KMS-11 (cell line): ENCODE results near the gene HOXB3.

Experiments used
- H2AFZ ChIP-seq: fragments of 200-600 bp; sonication (generic); 2 replicates; pipeline ENCODE4 v1.6.1; 2016; ENCODE audit warnings: antibody characterized with exemption, mixed run types, low read depth
- H3K27ac ChIP-seq: fragments of 200-600 bp; sonication (generic); 2 replicates; pipeline ENCODE4 v1.6.1; 2016; ENCODE audit warnings: mild to moderate bottlenecking, mixed run types
- H3K27me3 ChIP-seq: fragments of 200-600 bp; sonication (generic); 2 replicates; pipeline ENCODE4 v1.6.1; 2017; ENCODE audit warnings: mild to moderate bottlenecking, low read depth, mixed run types, moderate library complexity; ENCODE audit not compliant: insufficient read depth
- H3K36me3 ChIP-seq: fragments of 200-600 bp; sonication (generic); 2 replicates; pipeline ENCODE4 v1.6.1; 2017; ENCODE audit warnings: mild to moderate bottlenecking, mixed run types; ENCODE audit not compliant: insufficient read depth
- H3K4me1 ChIP-seq: fragments of 200-600 bp; sonication (generic); 2 replicates; pipeline ENCODE4 v1.6.1; 2016; ENCODE audit warnings: mild to moderate bottlenecking, low read depth, mixed run types; ENCODE audit not compliant: poor library complexity, severe bottlenecking
- H3K4me2 ChIP-seq: fragments of 200-600 bp; sonication (generic); 2 replicates; pipeline ENCODE4 v1.7.0; 2016; ENCODE audit warnings: mild to moderate bottlenecking, mixed run types
- H3K4me3 ChIP-seq: fragments of 200-600 bp; sonication (generic); IDR thresholded peaks from 2 replicates; pipeline ENCODE4 v1.6.1; 2017; ENCODE audit warnings: low read depth, low read length, mixed read lengths; ENCODE audit not compliant: insufficient read depth
- H3K79me2 ChIP-seq: fragments of 200-600 bp; sonication (generic); 2 replicates; pipeline ENCODE4 v1.6.1; 2016; ENCODE audit warnings: low read depth, mixed run types; ENCODE audit not compliant: insufficient read depth
- H3K9ac ChIP-seq: fragments of 200-600 bp; sonication (generic); 2 replicates; pipeline ENCODE4 v1.6.1; 2016; ENCODE audit warnings: mild to moderate bottlenecking, mixed run types
- H4K20me1 ChIP-seq: fragments of 200-600 bp; sonication (generic); 2 replicates; pipeline ENCODE4 v1.6.1; 2016; ENCODE audit warnings: mild to moderate bottlenecking, mixed run types; ENCODE audit not compliant: insufficient read depth
- TF ChIP-seq, protein P1 (sequence below): fragments of 200-600 bp; sonication (generic); conservative IDR thresholded peaks from 2 replicates; pipeline ENCODE4 v1.6.1; 2017; ENCODE audit warnings: low read depth, mild to moderate bottlenecking, antibody characterized with exemption, low read length, moderate library complexity, mixed read lengths

Gene HOXB3

DNA sequence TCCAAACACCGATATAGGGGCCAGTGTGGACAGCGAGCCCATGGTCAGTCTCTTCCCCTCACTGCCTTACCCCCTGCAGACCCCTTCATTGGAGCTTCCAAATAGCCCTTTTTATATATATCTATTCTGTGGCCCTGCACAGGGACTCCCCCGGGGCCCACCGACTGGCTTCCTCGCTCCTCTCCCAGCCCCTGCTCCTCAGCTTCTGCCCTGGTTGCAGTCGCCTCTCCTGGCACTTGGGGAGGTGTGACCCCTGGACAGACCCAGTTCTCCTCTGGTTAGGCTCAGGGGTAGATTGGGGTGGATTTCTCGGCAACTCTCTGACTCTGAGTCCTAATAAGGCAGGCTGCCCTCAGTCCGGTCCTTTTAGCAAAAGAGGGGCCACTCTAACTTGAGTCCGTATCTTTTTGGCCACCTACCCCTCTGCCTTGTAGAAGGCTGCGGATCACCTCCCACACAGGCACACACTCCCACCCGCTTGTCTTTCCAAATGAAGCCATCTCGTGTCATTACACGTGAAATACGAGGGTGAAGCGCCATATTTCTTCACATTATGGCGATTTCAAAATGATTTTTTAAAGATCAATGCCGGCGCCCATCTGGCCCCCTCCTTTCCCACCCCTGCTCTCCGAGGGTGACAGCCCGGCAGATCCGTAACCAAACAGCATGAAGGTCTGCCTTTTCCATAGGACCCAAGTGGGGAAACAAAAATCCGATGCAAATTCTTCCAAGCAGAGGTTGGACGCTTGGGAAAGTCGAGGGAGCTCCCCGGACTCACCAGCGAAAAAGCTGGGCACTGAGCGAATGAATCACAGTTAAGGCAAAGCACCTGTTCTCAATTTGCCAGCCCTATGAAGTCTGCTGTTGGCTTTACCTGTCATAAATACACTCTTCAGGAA, 37.8 kb upstream of the HOXB3 start:
- Histone ChIP-seq H3K36me3 (no peaks in the 10 kb centered on the region), H4K20me1 (no peaks in the 10 kb centered on the region), H2AFZ (no peak overlapping the region), H3K79me2 (no peaks in the 10 kb centered on the region), H3K9ac (no peak overlapping the region), H3K4me1 (peaks cover 23% of the 10 kb centered on the region), H3K27ac (no peak overlapping the region), H3K4me3 (no peak overlapping the region), H3K4me2 (no peak overlapping the region), H3K27me3 (peaks cover 40% of the 10 kb centered on the region)
- TF ChIP-seq, protein P1, sequence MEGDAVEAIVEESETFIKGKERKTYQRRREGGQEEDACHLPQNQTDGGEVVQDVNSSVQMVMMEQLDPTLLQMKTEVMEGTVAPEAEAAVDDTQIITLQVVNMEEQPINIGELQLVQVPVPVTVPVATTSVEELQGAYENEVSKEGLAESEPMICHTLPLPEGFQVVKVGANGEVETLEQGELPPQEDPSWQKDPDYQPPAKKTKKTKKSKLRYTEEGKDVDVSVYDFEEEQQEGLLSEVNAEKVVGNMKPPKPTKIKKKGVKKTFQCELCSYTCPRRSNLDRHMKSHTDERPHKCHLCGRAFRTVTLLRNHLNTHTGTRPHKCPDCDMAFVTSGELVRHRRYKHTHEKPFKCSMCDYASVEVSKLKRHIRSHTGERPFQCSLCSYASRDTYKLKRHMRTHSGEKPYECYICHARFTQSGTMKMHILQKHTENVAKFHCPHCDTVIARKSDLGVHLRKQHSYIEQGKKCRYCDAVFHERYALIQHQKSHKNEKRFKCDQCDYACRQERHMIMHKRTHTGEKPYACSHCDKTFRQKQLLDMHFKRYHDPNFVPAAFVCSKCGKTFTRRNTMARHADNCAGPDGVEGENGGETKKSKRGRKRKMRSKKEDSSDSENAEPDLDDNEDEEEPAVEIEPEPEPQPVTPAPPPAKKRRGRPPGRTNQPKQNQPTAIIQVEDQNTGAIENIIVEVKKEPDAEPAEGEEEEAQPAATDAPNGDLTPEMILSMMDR: no peak

DNA sequence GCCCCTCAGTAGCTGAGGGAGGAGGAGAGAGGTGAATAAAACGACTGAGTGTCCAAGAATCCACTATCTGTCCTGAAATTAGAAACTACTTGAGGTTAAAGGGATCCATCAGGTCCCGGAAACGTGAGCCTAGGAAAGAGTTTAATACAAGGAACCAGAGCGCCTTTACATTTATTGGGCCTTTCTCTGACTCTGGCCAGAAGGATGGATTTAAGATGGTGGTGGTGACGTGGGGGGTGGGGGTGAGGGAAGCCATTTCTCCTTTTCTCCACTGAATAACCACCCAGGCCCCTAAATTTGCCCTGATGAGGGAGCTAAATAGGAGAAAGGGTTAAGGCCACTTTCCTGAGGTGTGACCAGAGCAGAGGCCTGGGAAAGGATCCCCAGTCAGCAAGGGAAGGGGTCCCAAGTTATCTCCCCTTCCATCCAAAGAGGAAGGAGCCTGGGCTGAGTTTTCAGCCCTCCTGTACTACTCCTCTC, 37.1 kb upstream of the HOXB3 start:
- Histone ChIP-seq H3K27me3 (peaks cover 47% of the 10 kb centered on the region), H3K9ac (no peak overlapping the region; the same call in 1 of the 2 replicates), H3K4me1 (peaks cover 16% of the 10 kb centered on the region), H3K36me3 (no peaks in the 10 kb centered on the region), H3K4me3 (no peak overlapping the region), H4K20me1 (no peaks in the 10 kb centered on the region), H3K4me2 (no peak overlapping the region; the same call in 1 of the 2 replicates), H2AFZ (peak overlapping the region; percentile 38; the same call in 1 of the 2 replicates), H3K27ac (no peak overlapping the region), H3K79me2 (no peaks in the 10 kb centered on the region)
- TF ChIP-seq, protein P1: no peak

DNA sequence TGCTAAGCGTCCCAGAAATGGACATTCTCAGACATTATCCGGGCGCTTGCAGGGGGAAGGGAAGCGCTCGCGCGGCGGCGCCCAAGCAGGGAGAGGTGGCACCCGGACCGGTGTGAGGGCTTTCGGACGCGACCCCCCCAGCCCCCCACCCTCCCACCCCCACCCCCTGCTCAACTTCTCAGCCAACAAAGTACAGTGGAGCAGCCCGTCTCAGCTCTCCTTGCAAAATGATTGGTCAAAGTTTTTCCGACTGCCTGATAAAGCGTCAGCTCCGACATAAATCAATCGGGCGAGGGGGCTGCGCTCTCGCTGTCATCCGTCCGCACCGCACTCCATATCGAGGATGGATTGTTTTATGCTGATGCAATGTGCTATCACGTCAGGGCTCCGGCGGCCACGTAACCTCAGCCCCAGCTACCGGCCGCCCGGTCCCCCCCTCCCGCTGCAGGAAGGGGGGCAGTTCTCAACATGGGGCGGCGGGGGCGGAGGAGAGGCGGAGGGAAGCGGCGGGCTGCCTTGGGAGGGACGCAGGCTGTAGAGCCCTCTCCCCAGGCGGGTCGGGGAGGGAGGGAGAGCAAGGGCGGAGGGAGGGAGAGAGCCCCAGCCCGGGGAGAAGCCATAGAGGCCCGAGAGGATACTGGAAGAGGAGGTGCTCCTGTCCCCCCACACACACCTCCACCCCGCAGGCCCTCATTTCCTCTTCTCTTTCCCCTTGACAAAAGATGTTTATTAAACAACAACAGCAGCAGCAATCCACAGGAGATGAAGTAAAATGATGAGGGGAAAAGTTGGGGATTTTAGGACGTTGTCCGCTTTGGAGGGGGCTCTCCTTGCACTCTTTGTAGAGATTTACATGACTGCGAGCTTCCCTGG, 36.4 kb upstream of the HOXB3 start, which contains the start of gene HOXB9:
HOXB9 (minus strand) TSS at position 114 of the 873 bp plus-strand sequence; CDS start at position 25, 89 bp downstream.
- no peaks in the 10 kb centered on the region for H3K79me2 ChIP-seq
- H3K4me2 ChIP-seq: peak within 1 kb of the TSS; percentile 89
- H3K36me3 ChIP-seq: no peaks in the 10 kb centered on the region
- H2AFZ ChIP-seq: peak within 1 kb of the TSS; percentile 94
- TF ChIP-seq, protein P1: no peak
- H3K4me1 ChIP-seq: peaks cover 9% of the 10 kb centered on the region
- H3K4me3 ChIP-seq: no peak within 1 kb of the TSS
- H4K20me1 ChIP-seq: no peaks in the 10 kb centered on the region
- H3K27me3 ChIP-seq: peaks cover 49% of the 10 kb centered on the region
- H3K27ac ChIP-seq: peak within 1 kb of the TSS; percentile 53
- peak within 1 kb of the TSS; percentile 78 for H3K9ac ChIP-seq

DNA sequence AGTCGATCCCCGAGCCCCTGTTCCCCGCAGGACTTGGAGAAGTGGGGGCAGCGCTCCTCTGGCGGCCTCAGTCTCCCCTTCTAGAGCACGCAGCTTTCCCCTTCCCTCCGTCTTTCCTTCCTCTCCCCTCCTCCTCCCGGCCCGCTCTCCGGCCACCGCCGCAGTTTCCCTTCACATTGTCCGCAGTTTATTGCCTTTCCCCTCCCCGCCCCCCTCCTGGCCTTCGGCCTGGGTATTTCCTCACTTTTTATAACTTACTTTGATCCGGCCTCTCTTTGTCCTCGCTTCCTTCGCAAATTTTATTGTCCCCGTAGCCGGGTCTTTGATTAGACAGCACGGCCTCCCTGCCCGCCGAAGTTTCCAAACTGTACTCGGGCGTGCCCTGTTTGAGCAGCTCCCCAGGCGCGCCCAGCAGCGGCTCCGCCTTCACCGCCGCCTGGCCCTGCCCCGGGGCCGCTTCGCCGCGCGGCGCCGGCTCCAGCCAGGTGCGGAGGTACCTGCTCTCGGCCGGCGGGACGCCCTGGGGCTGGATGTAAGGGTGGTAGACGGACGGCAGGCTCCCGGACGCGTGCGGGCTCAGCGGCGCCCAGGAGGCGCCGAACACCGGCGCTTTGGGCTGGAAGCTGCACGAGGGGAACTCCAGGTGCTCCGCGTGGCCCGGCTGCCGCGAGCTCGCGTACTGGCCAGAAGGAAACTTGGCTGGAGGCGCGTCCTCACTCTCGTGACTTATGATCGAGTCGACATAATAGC, 35.6 kb upstream of the HOXB3 start:
- peaks cover 1% of the 10 kb centered on the region for H3K4me1 ChIP-seq
- H4K20me1 ChIP-seq: no peaks in the 10 kb centered on the region
- peak overlapping the region; percentile 94 for H2AFZ ChIP-seq
- peaks cover 52% of the 10 kb centered on the region for H3K27me3 ChIP-seq
- TF ChIP-seq, protein P1: no peak
- no peaks in the 10 kb centered on the region for H3K79me2 ChIP-seq
- peak overlapping the region; percentile 89 for H3K4me2 ChIP-seq
- H3K4me3 ChIP-seq: no peak overlapping the region
- H3K27ac ChIP-seq: peak overlapping the region; percentile 53
- peak overlapping the region; percentile 78 for H3K9ac ChIP-seq
- H3K36me3 ChIP-seq: no peaks in the 10 kb centered on the region
